T-helper 1 cell treated with Interleukin-12 subunit alpha and Interleukin-12 subunit beta and Interleukin-4 antibody, amounts not matched to agents 30 μg/mL and 1 μg/mL, for 36 hours (primary cell): Measurements from ENCODE around the gene ZNF318.
"Not testable (repeated sequence)": the region's sequence is repeated elsewhere in the genome, so short reads cannot be mapped to it uniquely, and the experiment has no call there.

Experiments
- H3K27ac Mint-ChIP-seq: one replicate; pipeline ENCODE4 v1.8.0; 2021; ENCODE audit warnings: mild to moderate bottlenecking, mixed read lengths
- H3K27me3 Mint-ChIP-seq: one replicate; pipeline ENCODE4 v1.8.0; 2021; ENCODE audit warnings: low read depth, mixed read lengths
- H3K36me3 Mint-ChIP-seq: one replicate; pipeline ENCODE4 v1.8.0; 2021; ENCODE audit warnings: low read depth, mixed read lengths
- H3K4me1 Mint-ChIP-seq: one replicate; pipeline ENCODE4 v1.8.0; 2021; ENCODE audit warnings: low read depth, mixed read lengths
- H3K4me3 Mint-ChIP-seq: one replicate; pipeline ENCODE4 v1.8.0; 2021; ENCODE audit warnings: mild to moderate bottlenecking, moderate library complexity, mixed read lengths
- H3K9me3 Mint-ChIP-seq: one replicate; pipeline ENCODE4 v1.8.0; 2021; ENCODE audit warnings: mixed read lengths

ZNF318 gene

DNA sequence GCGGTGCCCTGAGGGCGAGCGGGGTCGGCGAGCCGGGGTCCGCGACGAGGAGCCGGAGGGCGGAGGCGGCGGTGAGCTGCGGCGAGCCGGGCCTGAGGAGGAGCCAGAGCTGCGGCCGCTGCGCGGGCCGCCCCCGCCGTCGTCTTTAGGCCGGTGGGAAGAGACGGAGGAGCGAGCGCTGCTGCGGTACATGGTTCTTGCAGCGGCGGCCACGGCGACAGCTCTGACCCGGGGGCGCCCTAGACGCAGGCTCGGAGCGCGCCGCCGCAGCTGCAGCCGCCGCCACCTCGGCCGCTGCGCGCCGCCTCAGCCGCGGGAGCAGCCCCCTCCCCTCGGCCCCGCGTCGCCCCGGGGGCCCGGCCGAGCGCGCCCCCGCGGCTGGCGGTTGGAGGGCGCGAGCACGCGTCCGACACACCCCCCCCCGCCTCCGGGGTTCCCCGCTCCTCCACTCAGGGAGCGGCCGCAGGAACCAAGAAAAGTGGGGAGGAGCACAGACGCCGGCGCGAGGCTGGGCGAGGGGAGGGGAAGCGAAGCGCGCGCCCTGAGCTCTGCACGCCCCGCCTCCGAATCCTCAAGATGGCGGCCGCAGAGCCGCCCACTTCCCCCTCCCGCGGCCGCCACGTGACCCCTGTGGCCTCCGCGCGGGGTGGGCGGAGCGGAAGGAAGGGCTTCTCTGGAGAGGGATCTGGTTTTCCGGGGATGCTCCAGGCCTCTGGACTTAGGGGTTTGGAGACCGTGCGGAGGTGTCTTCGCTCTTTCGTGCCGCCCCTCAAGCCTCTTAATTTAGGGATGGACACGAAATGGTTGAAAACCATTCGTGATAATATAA is at the start of gene ZNF318:
Gene ZNF318, minus strand, starts transcription at position 474 of the 829 bp plus-strand sequence. Its CDS starts 282 bp downstream, at position 192.
- Mint-ChIP-seq H3K4me1 (peaks cover 35% of the 10 kb centered on the region), H3K27me3 (peaks cover 26% of the 10 kb centered on the region), H3K27ac (peak within 1 kb of the TSS; percentile 85), H3K4me3 (peak within 1 kb of the TSS; percentile 83), H3K9me3 (no peaks in the 10 kb centered on the region), H3K36me3 (peaks cover 13% of the 10 kb centered on the region)

- H3K27me3 Mint-ChIP-seq, result peaks cover 31% of the 10 kb centered on the region
- H3K4me3 Mint-ChIP-seq, result no peak overlapping the region
- H3K36me3 Mint-ChIP-seq, result no peaks in the 10 kb centered on the region
- no peak overlapping the region for H3K27ac Mint-ChIP-seq
- H3K9me3 Mint-ChIP-seq, result no peaks in the 10 kb centered on the region
- H3K4me1 Mint-ChIP-seq, result no peaks in the 10 kb centered on the region
Measured at GRCh38 chr6:43416935-43417334, 47.5 kb upstream of the ZNF318 start.

DNA sequence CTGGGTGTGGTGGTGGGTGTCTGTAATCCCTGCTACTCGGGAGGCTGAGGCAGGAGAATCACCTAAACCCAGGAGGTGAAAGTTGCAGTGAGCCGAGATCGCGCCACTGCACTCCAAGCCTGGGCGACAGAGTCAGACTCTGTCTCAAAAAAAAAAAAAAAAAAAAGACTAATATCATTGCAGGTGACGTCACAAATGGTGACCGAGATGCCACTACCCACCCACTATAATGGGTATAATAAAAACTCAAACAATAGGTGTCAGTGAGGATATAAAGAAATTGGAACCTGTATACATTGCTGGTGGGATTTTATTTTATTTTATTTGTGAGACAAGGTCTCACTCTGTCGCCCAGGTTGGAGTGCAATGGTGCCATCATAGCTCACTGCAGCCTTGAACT is 45.8 kb upstream of the ZNF318 start:
- not testable (repeated sequence) for H3K4me1 Mint-ChIP-seq, H3K36me3 Mint-ChIP-seq, H3K9me3 Mint-ChIP-seq, H3K27ac Mint-ChIP-seq, H3K4me3 Mint-ChIP-seq
- peaks cover 34% of the 10 kb centered on the region for H3K27me3 Mint-ChIP-seq

DNA sequence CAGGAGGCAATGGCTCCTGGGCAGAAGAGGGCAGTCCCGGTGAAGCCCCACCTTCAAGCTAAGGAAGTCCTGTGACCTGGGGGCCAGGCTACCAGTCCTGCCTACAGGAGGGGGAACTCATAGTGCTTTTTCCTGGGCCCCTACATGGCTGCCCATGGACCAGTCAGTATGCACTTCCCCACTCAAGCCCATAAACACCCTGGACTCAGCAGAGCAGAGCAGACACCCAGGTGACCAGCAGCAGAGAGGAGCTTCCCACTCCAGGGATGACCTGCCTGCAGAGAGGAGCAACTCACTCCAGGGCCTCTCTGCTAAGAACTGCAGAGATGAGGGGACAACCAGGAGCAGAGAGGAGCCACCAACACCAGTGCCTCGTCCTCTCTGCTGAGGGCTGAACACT is 43.6 kb upstream of the ZNF318 start:
- Mint-ChIP-seq H3K27me3 (peaks cover 26% of the 10 kb centered on the region), H3K36me3 (peaks cover 3% of the 10 kb centered on the region), H3K4me3 (no peak overlapping the region), H3K27ac (no peak overlapping the region), H3K4me1 (no peaks in the 10 kb centered on the region), H3K9me3 (no peaks in the 10 kb centered on the region)

DNA sequence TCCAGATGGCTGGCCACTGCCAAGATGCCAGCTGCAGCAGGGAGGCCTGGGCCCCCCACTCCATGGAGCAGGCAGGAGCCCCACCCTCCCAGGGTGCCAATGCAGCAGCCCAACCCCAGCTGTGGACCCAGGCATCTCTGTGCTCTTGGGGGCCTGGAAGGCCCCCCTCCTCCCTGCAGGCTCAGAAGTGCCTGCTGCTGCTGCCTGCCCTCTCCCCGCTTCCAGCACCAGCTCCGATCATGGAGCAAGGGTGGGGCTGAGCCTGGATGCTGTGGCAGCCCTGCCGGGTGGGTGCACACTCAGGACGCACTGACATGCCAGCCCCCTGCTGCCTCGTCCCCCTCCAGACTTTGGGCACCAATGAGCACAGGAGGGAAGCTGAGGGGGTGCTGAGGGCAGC is 43.1 kb upstream of the ZNF318 start:
- no peaks in the 10 kb centered on the region for H3K9me3 Mint-ChIP-seq
- H3K36me3 Mint-ChIP-seq, result peaks cover 3% of the 10 kb centered on the region
- H3K4me1 Mint-ChIP-seq, result no peaks in the 10 kb centered on the region
- H3K27ac Mint-ChIP-seq, result no peak overlapping the region
- no peak overlapping the region for H3K4me3 Mint-ChIP-seq
- H3K27me3 Mint-ChIP-seq, result peaks cover 24% of the 10 kb centered on the region

GRCh38 chr6:43410776-43411175 is 41.3 kb upstream of the ZNF318 start:
- not testable (repeated sequence) for H3K4me1 Mint-ChIP-seq, H3K36me3 Mint-ChIP-seq, H3K4me3 Mint-ChIP-seq, H3K9me3 Mint-ChIP-seq, H3K27ac Mint-ChIP-seq
- peaks cover 25% of the 10 kb centered on the region for H3K27me3 Mint-ChIP-seq

GRCh38 chr6:43408259-43408658 is 38.8 kb upstream of the ZNF318 start:
- Mint-ChIP-seq H3K9me3 (no peaks in the 10 kb centered on the region), H3K27ac (no peak overlapping the region), H3K4me1 (no peaks in the 10 kb centered on the region), H3K36me3 (peaks cover 3% of the 10 kb centered on the region), H3K27me3 (peaks cover 43% of the 10 kb centered on the region), H3K4me3 (no peak overlapping the region)

DNA sequence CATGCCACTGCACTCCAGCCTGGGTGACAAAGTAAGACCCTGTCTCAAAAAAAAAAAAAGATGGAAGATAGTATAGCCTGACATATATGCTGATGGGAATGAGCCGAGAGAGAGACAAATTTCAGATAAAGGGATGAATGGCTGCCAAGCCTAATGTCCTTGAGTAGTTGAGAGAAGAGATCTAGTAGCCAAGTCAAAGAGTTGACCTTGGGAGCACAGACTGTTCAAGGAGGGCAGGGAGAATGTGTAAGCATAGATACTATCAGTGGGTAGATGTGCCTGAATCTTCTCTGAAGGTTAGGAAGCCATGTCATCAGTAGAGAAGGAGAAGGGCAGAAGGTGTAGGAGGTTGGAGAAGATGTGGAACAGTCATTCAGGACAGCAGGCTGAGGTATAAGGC is 37.8 kb upstream of the ZNF318 start:
- Mint-ChIP-seq H3K9me3 (no peaks in the 10 kb centered on the region), H3K27me3 (peaks cover 48% of the 10 kb centered on the region), H3K27ac (no peak overlapping the region)

DNA sequence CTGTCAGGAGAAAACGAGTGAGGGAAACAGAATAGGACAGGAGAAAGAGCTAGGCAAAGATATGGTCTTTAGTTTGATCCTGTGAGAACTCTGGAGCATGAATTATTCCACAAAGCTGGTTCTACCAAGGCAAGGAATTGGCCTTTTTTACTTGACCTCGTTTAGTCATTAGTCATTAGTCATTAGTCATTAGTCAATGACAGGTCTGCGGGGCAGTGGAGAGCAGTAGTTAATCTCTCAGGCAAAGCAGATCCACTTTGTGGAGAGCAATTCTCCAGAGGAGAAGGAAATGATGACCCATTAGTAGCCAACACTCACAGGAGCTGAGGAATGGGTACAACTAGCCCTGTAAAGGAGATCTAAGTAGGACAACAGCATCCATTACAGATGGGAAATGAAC is 35.9 kb upstream of the ZNF318 start:
- Mint-ChIP-seq H3K27ac (no peak overlapping the region), H3K9me3 (no peaks in the 10 kb centered on the region), H3K27me3 (peaks cover 56% of the 10 kb centered on the region), H3K4me3 (no peak overlapping the region), H3K36me3 (no peaks in the 10 kb centered on the region), H3K4me1 (no peaks in the 10 kb centered on the region)

More for the DNA sequence above, 37.8 kb upstream of the ZNF318 start:
- Mint-ChIP-seq H3K4me1 (no peaks in the 10 kb centered on the region), H3K4me3 (no peak overlapping the region), H3K36me3 (peaks cover 3% of the 10 kb centered on the region)

DNA sequence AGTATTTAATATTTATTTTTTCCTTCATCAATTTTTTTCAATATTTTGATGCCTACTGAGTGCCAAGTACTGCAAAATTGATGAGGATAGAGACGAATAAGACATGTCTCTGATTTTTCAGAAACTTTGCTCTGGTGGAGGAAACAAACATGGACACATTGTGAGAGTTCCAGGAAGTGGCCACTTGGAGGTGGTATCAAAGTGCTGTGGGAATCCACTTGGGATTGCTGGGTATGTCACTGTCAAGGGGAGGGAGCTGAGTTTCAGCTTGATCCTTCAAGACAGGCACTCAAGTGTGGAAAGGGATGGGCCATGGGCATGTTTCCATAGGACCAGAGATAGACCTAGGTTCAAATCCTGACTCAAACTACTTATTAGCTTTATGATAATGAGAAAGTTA is 33.4 kb upstream of the ZNF318 start:
- Mint-ChIP-seq H3K27ac (no peak overlapping the region), H3K27me3 (peaks cover 63% of the 10 kb centered on the region), H3K4me3 (no peak overlapping the region), H3K4me1 (no peaks in the 10 kb centered on the region), H3K36me3 (no peaks in the 10 kb centered on the region), H3K9me3 (no peaks in the 10 kb centered on the region)

DNA sequence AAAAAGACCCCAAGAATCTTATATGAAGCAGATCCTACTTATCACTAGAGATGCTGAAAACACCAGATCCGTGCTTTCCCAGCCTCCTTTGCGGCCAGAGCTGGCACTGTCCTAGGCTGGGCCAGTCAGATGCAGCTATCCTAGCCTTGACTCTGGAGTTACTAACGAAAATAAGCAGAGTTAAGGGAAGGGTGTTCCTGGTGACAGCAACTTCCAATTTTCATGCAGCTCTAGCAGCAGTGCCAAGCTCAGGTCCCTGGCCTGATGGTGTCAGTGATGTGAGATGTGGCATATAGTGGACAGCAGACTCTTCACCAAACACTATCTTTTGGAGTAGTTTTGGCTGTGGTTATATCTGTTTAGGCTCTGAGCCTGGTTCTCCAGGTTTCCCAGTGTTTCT is 32.3 kb upstream of the ZNF318 start:
- Mint-ChIP-seq H3K27me3 (peaks cover 57% of the 10 kb centered on the region), H3K36me3 (no peaks in the 10 kb centered on the region), H3K27ac (no peak overlapping the region), H3K4me3 (no peak overlapping the region), H3K4me1 (no peaks in the 10 kb centered on the region), H3K9me3 (no peaks in the 10 kb centered on the region)

DNA sequence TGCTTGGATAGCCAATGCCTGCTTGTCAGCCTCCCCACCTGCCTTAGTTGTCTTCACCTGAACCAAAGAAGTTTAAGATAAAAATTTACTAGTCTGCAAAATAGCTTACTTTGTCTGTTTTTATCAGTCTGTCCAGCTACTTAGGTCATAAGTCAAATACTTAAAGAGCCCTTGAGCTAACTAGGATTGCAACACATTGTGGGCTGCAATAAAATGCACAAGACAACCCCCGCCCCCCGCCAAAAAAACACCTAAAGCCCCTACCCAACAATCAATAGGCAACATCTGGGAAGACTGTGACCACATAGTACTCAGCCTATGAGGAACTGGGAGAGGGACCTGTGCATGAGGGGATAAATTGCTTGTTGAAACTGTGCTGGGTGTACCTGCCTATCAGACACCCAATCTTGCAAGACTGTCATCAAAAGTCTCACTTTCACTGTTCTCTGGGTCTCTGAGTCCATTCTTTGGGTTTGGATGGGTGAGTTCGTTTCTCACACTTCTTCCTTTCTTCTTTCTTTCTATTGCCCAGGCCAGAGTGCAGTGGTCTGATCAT is 30.6 kb upstream of the ZNF318 start:
- Mint-ChIP-seq H3K4me1 (no peaks in the 10 kb centered on the region), H3K36me3 (no peaks in the 10 kb centered on the region), H3K9me3 (no peaks in the 10 kb centered on the region), H3K4me3 (no peak overlapping the region), H3K27me3 (peaks cover 49% of the 10 kb centered on the region), H3K27ac (no peak overlapping the region)

DNA sequence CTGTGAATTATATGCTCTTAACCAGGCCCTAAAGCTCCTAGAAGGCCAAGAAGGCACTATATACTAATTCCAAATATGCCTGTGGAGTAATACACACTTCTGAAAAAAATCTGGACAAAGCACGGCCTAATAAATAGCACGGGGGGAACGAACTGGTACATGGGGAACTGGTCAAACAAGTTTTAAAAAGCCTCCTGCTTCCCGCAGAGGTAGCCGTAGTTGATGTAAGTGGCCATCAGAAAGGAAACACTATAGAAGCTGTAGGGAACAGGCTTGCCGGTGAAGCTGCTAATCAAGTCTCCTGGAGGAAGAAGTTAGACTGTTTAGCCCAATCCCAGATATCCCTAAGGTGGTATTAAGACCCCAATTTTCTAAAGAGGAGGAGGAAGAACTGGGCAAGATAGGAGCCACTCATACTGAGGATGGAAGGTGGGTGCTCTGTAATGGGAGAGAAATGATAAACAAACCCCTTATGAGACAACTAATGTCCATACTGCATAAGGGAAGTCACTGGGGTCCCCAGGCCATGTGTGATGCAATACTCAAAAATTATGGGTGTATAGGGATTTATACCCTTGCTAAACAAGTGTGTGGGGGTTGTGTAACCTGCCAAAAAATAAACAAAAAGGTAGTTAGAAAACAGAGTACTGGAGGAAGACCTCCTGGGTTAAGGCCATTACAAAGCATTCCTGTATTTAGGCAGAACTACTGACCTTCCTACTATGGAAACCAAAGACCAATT is 27.1 kb upstream of the ZNF318 start:
- Mint-ChIP-seq H3K27me3 (peaks cover 56% of the 10 kb centered on the region), H3K27ac (no peak overlapping the region), H3K36me3 (no peaks in the 10 kb centered on the region), H3K4me3 (no peak overlapping the region), H3K4me1 (peaks cover 5% of the 10 kb centered on the region), H3K9me3 (no peaks in the 10 kb centered on the region)

DNA sequence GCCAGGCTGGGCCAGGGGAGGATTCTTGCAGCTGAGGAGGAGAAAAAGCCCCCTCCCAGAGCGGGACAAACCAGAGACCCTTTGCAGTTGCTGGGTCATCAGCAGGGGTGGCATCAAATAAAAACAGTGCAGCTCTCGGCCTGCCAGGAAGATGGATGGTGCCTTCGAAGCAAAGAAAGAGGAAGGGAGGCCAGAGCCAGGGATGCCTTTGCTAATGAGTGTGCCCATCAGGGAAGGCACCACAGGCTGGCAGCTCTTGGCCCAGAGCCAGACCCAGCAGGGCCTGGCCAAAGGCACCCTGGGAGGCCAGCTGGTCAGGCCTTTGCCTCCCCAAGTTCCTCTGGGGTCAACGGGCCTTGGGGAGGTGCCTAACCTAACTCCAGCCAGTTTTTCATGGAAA is 26.3 kb upstream of the ZNF318 start:
- Mint-ChIP-seq H3K4me3 (no peak overlapping the region), H3K27me3 (peaks cover 62% of the 10 kb centered on the region), H3K4me1 (peaks cover 13% of the 10 kb centered on the region), H3K36me3 (no peaks in the 10 kb centered on the region), H3K27ac (no peak overlapping the region), H3K9me3 (no peaks in the 10 kb centered on the region)

DNA sequence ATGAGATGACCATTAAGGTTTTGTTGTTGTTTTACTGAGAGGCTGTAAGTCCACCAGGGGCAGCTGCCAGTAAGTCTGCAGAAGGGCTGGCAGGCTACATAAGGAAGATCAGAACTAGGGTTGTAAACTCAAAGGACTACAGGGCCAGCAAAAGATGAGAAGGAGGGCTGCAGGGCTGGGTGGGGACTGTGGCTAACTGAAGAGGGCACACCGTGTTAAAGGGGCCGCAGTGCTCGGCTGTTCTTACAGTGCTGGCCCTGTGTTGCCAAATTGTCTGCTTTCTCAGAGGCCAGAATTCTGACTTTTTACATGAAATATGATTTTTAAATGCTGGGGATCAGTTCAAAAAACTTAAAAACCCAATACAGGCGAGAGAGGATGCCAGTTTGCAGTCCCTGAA is 25.5 kb upstream of the ZNF318 start:
- Mint-ChIP-seq H3K27ac (no peak overlapping the region), H3K4me3 (no peak overlapping the region), H3K4me1 (peaks cover 18% of the 10 kb centered on the region), H3K36me3 (no peaks in the 10 kb centered on the region), H3K9me3 (no peaks in the 10 kb centered on the region), H3K27me3 (peaks cover 60% of the 10 kb centered on the region)
